ENCODE results near the gene VPS50. TPM values are rescaled to one million over a fixed set of nuclear protein-coding genes. Genes with fewer than 3 reads are reported as not detected.

The VPS50 gene
- total RNA-seq, 1 donor from 2014 or later: 26.1 TPM

DNA sequence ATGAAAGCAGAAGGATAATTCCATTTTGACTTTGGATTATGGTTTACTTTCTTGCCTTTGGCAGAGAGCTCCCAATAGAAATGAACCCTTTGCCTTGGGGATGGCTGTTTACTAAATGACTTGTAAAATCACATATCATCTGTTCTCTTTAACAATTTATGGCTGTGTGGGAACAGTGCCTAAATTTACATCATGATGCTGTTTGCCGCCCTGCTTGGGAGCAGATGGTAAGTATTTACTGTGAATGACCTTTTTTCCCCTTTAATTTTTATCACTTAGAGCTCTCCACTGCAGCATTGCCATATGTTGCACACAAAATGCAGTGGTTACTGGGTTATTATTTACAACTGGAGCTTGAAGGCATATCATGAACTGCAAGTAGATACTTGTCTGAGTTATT is 19.3 kb upstream of the VPS50 start:
- TF ChIP-seq, protein P1, sequence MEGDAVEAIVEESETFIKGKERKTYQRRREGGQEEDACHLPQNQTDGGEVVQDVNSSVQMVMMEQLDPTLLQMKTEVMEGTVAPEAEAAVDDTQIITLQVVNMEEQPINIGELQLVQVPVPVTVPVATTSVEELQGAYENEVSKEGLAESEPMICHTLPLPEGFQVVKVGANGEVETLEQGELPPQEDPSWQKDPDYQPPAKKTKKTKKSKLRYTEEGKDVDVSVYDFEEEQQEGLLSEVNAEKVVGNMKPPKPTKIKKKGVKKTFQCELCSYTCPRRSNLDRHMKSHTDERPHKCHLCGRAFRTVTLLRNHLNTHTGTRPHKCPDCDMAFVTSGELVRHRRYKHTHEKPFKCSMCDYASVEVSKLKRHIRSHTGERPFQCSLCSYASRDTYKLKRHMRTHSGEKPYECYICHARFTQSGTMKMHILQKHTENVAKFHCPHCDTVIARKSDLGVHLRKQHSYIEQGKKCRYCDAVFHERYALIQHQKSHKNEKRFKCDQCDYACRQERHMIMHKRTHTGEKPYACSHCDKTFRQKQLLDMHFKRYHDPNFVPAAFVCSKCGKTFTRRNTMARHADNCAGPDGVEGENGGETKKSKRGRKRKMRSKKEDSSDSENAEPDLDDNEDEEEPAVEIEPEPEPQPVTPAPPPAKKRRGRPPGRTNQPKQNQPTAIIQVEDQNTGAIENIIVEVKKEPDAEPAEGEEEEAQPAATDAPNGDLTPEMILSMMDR (IDR thresholded peaks at IDR 0.05; ENCODE audit: insufficient read depth, low read length, severe bottlenecking): no peak
- Histone ChIP-seq H3K4me3 (ENCODE audit: low read depth, low read length) (no peak overlapping the region), H3K36me3 (ENCODE audit: control insufficient read depth, insufficient read depth, low read length) (no peaks in the 10 kb centered on the region), H3K27me3 (ENCODE audit: control insufficient read depth, insufficient read depth, low read length) (peaks cover 3% of the 10 kb centered on the region)
- no peak for FAIRE-seq
- peak; percentile 12 for DNase-seq (ENCODE audit: low read depth)

DNA sequence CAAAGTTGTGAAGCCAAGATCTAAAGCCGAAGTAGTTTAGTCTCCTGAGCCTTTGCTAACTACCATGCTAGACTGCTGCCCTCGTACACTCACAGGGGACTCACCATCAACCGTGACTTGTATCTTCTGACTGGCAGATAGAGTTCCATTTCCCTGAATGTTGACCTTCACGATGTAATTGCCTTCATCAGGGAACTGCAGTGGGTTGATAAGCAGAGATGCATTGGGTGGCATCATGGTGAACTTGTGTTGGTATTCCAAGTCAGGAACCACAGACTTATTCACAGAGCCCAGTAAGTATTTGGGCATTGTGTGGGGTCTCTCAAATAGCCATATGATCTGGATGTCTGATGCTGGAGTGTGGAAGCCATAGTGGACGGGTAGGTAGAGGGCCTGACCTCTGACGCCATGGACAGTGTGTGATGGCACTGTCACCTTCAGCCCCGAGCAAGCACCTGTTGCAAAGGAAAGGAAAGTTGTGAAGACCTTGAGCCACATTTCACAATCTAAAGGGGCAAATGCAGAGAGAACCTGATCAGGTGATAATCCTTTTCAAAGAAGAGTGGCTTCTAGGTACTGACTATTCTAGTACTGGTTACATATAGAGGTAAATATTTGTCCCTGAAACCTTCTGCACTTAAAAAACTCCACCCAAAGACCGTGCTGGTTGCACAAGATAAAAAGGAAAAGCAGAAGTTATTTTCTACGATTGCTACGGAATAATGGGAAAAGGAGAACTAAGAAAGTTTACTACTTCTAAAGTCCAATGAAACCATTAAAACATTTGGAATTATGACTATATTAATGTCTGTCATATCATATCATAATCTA is 13.0 kb upstream of the VPS50 start:
- DNase-seq (ENCODE audit: low read depth): no peak
- TF ChIP-seq, protein P1 (IDR thresholded peaks at IDR 0.05; ENCODE audit: insufficient read depth, low read length, severe bottlenecking): no peak
- Histone ChIP-seq H3K27me3 (ENCODE audit: control insufficient read depth, insufficient read depth, low read length) (peaks cover 2% of the 10 kb centered on the region), H3K36me3 (ENCODE audit: control insufficient read depth, insufficient read depth, low read length) (no peaks in the 10 kb centered on the region), H3K4me3 (ENCODE audit: low read depth, low read length) (no peak overlapping the region)
- FAIRE-seq: peak; percentile 83

DNA sequence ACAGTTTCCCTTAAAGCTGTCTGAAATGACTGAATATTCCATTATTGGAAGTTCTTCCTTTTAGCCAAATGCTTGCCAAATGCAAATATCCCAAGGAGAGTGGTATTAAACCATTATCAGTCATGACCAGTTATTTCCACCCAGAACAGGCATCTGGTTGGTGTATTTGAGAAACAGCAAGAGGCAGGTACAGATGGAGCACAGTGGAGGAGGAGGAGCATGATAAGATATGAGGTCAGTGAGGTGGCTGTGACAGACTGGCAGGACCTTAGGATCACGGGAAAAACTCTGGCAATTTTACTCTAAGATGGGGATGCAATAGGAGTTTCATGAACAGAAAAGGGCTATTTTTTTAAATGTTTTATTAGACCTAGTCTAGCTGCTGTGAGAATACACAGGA is 12.3 kb upstream of the VPS50 start:
- DNase-seq (ENCODE audit: low read depth): no peak
- H3K4me3 ChIP-seq (ENCODE audit: low read depth, low read length): no peak overlapping the region
- TF ChIP-seq, protein P1 (IDR thresholded peaks at IDR 0.05; ENCODE audit: insufficient read depth, low read length, severe bottlenecking): no peak
- FAIRE-seq: no peak
- H3K27me3 ChIP-seq (ENCODE audit: control insufficient read depth, insufficient read depth, low read length): peaks cover 2% of the 10 kb centered on the region
- no peaks in the 10 kb centered on the region for H3K36me3 ChIP-seq (ENCODE audit: control insufficient read depth, insufficient read depth, low read length)

GRCh38 chr7:93226310-93226709 is 5.9 kb upstream of the VPS50 start, which contains the start of gene HEPACAM2:
HEPACAM2 (minus strand) TSS chr7:93226469.
- TF ChIP-seq, protein P1 (IDR thresholded peaks at IDR 0.05; ENCODE audit: insufficient read depth, low read length, severe bottlenecking): no peak
- Histone ChIP-seq H3K4me3 (ENCODE audit: low read depth, low read length) (no peak within 1 kb of the TSS), H3K27me3 (ENCODE audit: control insufficient read depth, insufficient read depth, low read length) (peaks cover 2% of the 10 kb centered on the region), H3K36me3 (ENCODE audit: control insufficient read depth, insufficient read depth, low read length) (no peaks in the 10 kb centered on the region)
- no peak for DNase-seq (ENCODE audit: low read depth)
- no peak for FAIRE-seq

DNA sequence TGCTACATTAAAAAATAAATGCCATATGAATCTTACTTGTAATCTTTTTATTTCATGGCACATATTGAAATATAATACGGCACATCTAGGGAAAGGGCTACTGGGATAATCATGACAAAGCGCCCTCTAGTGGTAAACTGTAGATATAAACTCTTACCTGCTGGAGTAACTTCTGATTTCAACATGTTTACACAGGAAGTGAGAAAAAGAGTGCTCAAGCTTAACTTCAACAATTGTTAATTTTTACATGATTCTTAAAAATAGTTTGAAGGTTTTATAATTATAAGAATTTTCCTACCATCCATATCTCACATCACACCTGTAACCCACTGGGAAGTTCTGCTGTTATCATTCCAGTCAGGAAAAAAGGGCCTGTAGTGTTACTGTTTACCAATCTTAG is 3.9 kb upstream of the VPS50 start:
- TF ChIP-seq, protein P1 (IDR thresholded peaks at IDR 0.05; ENCODE audit: insufficient read depth, low read length, severe bottlenecking): peak; percentile 38
- H3K36me3 ChIP-seq (ENCODE audit: control insufficient read depth, insufficient read depth, low read length): no peaks in the 10 kb centered on the region
- FAIRE-seq (no peak), DNase-seq (ENCODE audit: low read depth) (peak; percentile 71)
- H3K27me3 ChIP-seq (ENCODE audit: control insufficient read depth, insufficient read depth, low read length): no peaks in the 10 kb centered on the region
- no peak overlapping the region for H3K4me3 ChIP-seq (ENCODE audit: low read depth, low read length)
